Right kidney (tissue), 1 donor: ENCODE data around the gene PARD6B.
"Not testable (repeated sequence)": the region's sequence is repeated elsewhere in the genome, so short reads cannot be mapped to it uniquely, and the experiment has no call there.

Experiments
- DNase-seq: peaks from one replicate; pipeline ENCODE4 v3.0.0-alpha.2; 2016

Gene PARD6B

DNA sequence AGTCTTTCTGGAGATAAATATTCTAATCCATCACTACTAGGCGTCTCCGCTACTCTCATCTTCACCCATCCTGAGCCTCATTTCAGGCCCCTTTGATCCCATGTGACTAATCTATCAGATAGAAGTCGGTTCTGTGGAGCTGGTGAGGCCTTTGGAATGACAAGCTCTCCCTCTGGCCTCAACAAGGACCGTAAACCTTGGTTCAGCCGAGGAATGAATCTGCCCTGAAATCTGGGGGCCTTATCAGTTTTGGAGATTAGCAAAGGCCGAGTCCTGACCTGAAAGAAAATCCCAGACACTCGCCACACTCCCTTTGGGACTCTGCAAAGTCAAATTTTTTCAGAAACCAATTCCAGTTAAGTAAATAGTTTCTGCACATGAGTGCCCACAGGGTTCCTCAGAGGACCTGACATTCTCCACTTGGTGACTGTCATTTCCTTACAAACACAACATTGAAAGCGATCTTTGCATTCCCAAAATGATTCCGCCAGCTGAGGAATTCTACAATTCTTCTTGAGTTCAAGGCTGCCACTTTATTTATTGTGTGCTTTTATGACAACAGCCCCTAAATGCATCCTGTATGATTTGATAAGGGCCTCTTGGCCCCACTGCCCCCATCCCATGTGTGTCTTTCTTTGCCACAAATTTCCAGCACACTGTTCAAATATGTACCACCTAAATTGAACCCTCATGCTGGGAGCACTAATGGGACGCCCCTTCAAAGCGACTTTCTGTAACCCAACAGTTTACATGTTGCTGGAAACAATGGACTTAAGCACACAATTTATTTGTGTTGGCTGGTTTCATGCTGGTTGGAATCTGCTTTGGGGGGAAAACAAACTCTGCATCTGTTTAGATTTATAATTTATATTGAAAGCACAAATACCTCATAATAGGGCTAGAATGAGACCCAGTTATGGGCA lies 30.1 kb upstream of the PARD6B start:
- no peak for DNase-seq

DNA sequence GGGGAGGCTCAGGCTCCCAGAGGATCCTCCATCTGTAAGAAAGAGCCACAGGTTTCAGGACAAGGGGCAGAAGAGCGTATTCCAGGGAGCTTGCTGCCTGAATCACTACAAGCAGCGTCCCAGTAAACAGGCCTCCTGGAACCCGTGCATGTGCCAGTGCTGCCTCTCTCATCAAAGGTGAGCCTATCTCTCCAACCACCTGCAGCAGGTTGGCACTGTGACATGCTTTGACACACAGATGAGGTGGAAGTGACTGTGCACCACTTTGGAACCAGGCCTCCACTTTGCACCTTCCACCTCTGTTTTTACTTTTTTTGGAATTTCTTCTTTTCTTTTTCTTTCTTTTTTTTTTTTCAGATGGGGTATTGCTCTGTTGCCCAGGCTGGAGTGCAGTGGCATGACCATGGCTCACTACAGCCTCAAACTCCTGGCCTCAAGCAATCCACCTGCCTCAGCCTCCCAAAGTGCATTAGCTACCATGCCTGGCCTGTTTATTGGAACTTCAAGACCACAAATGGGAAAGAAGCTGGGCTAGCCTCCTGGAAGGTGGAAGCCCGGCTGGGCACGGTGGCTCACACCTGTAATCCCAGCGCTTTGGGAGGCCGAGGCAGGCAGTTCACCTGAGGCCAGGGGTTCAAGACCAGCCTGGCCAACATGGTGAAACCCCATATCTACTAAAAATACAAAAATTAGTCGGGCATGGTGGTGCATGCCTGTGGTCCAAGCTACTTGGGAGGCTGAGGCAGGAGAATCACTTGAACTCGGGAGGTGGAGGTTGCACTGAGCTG lies 27.5 kb upstream of the PARD6B start:
- not testable (repeated sequence) for DNase-seq

GRCh38 chr20:50704514-50704913 lies 26.9 kb upstream of the PARD6B start:
- no peak for DNase-seq

DNA sequence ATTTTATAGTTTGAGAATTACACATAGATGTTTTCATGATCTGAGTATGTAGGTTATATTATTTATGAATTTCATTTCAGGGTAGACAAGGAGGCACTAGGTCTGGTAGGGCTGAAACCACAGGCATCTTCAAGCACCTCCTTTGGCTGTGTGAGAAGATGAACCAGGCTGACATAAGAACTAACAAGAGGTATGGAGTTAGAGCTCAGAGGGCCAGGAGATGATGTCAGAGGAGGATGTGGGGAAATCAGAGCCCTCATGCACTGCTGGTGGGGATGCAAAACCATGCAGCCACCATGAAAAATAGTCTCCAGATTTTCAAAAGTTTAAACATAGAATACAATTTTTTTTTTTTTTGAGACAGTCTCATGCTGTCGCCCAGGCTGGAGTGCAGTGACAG lies 26.4 kb upstream of the PARD6B start:
- no peak for DNase-seq

DNA sequence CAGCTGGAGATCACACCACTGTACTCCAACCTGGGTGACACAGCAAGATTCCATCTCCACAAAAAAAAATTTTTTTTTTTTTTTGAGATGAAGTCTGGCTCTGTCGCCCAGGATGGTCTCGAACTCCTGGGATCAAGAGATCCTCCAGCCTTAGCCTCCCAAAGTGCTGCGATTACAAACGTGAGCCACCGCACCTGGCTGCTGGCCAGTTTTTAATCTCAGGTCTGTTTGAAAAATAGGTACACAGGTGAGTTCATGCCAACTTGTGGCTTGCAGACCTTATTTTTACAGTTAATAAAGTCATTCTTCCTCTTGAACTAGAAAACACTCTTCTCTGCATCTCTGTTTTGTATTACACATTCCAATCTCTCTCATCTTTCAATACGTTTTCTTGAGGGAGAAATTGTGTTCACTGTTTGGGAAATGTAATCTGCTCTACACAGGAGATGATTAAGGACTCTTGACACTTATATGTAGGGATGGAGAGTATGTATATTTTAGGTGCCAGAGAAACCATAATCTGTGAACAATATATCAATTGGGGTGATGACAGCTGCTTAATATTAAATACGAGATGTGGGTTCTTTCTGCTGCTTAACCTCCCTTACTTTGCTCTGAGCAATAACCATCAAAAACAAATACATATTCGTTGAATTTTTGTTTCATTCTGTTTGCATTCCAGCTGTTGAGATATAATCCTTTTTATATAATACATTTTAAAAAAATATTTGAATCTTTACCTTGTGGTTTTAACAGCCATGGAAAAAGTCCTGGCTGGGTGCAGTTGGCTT lies 22.3 kb upstream of the PARD6B start:
- no peak for DNase-seq

DNA sequence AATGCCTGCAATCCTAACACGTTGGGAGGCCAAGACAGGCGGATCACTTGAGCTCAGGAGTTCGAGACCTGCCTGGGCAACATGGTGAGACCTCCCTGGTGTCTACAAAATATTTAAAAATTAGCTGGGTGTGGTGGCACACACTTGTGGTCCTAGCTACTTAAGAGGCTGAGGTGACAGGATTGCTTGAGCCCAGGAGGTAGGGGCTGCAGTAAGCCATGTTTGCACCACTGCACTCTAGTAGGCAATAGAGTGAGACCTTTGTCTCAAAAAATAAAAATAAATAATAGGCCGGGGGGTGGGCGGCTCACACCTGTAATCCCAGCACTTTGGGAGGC lies 21.8 kb upstream of the PARD6B start:
- DNase-seq = no peak

- no peak for DNase-seq
Measured at GRCh38 chr20:50710492-50711063, 20.8 kb upstream of the PARD6B start.

DNA sequence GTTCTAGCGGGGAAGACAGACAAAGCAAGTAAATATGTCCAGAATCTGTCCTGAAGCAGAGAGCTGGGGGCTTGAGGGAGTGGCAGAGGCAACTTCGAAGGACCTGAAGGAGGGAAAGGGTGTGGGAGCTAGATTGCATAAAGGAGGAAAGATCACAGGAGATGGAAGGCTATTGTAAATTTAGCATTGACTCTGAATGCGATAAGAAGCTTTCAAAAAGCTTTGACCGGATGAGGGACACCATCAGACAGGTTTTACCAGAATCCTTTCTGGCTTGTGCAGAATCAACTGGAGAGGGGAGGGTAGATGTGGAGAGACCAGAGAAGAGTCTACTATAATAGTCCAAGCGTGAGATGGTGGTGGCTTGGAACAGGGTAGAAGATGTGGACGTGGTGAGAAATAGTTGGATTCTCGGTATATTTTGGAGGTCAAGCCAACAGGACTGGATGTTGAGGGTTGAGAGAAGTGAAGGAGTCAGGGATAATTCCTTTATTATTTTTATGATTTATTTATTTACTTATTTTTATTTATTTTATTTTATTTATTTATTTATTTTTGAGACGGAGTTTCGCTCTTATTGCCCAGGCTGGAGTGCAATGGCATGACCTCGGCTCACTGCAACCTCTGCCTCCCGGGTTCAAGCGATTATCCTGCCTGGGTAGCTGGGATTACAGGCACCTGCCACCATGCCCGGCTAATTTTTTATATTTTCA lies 20.1 kb upstream of the PARD6B start:
- DNase-seq = no peak

GRCh38 chr20:50712771-50713656 lies 18.4 kb upstream of the PARD6B start:
- no peak for DNase-seq

GRCh38 chr20:50713657-50714101 lies 17.7 kb upstream of the PARD6B start:
- no peak for DNase-seq

DNA sequence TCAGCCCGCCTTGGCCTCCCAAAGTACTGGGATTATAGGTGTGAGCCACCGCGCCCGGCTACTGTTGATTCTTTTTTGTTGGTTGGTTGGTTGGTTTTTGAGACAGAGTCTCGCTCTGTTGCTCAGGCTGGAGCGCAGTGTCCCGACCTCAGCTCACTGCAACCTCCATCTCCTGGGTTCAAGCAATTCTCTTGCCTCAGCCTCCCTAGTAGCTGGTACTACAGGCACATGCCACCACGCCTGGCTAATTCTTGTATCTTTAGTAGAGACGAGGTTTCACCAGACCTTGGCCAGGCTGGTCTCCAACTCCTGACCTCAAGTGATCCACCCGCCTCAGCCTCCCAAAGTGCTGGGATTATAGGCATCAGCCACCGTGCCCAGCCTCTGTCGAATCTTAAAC lies 17.0 kb upstream of the PARD6B start:
- not testable (repeated sequence) for DNase-seq

- no peak for DNase-seq
Measured at GRCh38 chr20:50715694-50716093, 15.7 kb upstream of the PARD6B start.

DNA sequence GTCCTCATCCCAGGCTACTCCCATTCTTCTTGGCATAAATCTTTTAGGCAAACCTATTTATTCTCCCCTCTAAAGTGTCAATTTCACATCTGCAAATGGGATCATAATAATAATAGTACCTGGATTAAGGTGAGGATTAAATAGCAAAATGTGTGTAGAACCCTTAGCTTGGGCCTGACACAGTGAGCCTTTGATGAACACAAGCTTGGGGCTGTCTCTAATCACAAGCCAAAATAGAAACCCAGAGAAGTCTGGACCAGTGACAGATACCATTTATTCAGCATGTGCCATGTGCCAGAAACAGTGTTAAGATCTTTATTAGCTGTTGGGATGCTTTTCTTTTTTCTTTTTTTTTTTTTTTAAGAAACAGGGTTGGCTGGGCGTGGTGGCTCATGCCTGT lies 14.9 kb upstream of the PARD6B start:
- no peak for DNase-seq

- no peak for DNase-seq
Measured at GRCh38 chr20:50717312-50717711, 14.1 kb upstream of the PARD6B start.

DNA sequence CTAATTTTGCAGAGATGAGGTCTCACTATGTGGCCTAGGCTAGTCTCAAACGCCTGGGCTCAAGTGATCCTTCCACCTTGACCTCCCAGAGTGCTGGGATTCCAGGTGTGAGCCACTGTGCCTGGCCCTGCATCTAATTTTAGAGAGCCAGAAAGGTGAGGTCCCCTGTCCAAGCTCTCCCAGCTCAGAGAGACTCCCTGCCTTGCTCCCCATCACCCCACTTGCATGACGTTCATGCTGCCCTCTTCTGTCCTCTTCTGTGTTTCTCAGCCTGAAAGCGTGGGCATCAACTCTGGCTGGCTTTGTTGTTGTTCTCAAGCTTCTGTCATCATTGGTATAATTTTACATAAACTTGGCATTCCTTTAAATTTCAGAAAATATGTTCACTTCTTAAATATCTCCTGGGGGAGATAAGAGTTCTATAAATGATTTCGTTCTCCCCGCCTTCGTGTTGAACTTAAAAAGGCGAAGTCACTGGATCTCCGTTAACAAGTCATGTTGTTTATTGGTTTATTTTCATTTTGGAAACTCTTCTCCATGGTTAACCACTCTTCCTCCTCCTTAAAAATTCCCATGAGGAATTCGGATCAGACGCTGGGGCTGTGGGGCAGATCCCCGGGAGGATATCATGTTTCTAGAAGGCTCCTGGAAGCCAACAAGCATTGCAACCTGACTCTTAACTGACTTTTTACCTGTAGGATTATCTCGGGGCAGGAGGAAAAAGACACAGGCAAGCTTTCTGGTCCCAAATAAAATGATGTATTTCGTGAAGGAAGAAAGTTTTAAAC lies 13.2 kb upstream of the PARD6B start:
- no peak for DNase-seq

GRCh38 chr20:50719328-50719727 lies 12.1 kb upstream of the PARD6B start:
- DNase-seq = no peak

DNA sequence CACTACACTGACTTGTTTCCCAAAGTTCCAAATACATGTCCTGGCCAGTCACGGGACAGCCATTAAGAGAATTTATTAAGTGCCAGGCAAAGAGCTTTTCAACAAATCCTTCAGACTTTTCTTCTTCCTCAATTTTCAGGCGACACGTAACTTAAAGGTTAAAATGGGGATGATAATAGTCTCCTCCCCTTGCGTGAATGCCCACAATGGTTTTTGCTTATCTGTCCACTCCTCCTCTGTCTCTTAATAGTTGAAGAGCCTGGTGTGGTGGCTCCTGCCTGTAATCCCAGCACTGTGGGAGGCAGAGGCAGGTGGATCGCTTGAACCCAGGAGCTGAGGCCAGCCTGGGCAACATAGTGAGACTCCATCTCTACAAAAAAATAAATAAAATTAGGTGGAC lies 11.4 kb upstream of the PARD6B start:
- no peak for DNase-seq

DNA sequence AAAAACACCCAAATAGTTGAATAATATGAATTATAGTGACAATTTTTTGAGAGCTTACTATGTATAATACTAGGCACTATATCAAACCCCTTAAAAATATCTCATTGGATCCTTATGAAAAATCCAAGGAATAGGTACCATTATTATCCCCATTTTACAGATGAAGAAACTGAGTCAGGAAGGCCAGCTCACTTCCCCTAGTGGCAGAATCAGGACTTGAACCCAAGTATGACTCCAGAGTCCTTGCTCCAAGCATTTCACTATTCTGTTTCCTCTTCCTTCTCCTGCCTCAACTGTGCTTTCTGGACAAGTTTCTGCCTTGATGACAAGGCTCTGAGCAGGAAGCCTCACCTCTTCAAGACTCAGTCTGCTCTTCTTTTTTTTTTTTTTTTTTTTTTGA lies 10.8 kb upstream of the PARD6B start:
- no peak for DNase-seq

- DNase-seq = no peak
Measured at GRCh38 chr20:50721881-50722281, 9.5 kb upstream of the PARD6B start.
